OCI-LY7 (cell line): Measurements from ENCODE around the gene CCR7. TPM values are rescaled to one million over a fixed set of nuclear protein-coding genes. Genes with fewer than 3 reads are reported as not detected.
"Not testable (repeated sequence)": the region's sequence is repeated elsewhere in the genome, so short reads cannot be mapped to it uniquely, and the experiment has no call there.

Source experiments
- BruUV-seq: library from RNA; stranded (reverse); fragments of 400-500 nt; replicated peaks from 2 replicates; lab custom pipeline; 2021; lab: Mats Ljungman, UMichigan
- CTCF ChIA-PET: fragments of 300-600 bp; sonication (Branson Sonifier 250); formaldehyde crosslinking; loops from one replicate; lab custom pipeline; 2022; ENCODE audit warnings: antibody characterized with exemption; ENCODE audit not compliant: unreplicated experiment; lab: Charles Lee
- POLR2A ChIA-PET: fragments of 300-600 bp; sonication (Branson Sonifier 250); formaldehyde crosslinking; loops from one replicate; lab custom pipeline; 2022; ENCODE audit warnings: antibody characterized with exemption; lab: Charles Lee
- DNase-seq: peaks from one replicate; pipeline ENCODE4 v3.0.0-alpha.2; 2015; ENCODE audit warnings: low spot score
- H2AFZ ChIP-seq: fragments of 200-600 bp; sonication (generic), shearing (Covaris generic); 2 replicates; pipeline ENCODE4 v1.6.1; 2014; ENCODE audit warnings: mild to moderate bottlenecking, antibody characterized with exemption, low read length, moderate library complexity
- H3K27ac ChIP-seq: fragments of 200-600 bp; sonication (generic); 2 replicates; pipeline ENCODE4 v1.5.1; 2014; ENCODE audit warnings: mixed run types, low read depth, mild to moderate bottlenecking, moderate library complexity, low read length, inconsistent platforms; ENCODE audit not compliant: poor library complexity, severe bottlenecking
- H3K36me3 ChIP-seq: fragments of 200-600 bp; sonication (generic); 2 replicates; pipeline ENCODE4 v1.6.1; 2014; ENCODE audit warnings: mild to moderate bottlenecking, antibody characterized with exemption, low read length, moderate library complexity, mixed read lengths; ENCODE audit not compliant: insufficient read depth
- H3K4me1 ChIP-seq: fragments of 200-600 bp; sonication (generic); 2 replicates; pipeline ENCODE4 v1.5.1; 2014; ENCODE audit warnings: mild to moderate bottlenecking, low read length; ENCODE audit not compliant: insufficient read depth, poor library complexity, severe bottlenecking
- H3K4me2 ChIP-seq: fragments of 200-600 bp; sonication (generic); 2 replicates; pipeline ENCODE4 v1.6.1; 2014; ENCODE audit warnings: mild to moderate bottlenecking, low read length
- H3K4me3 ChIP-seq: fragments of 200-600 bp; sonication (generic); 2 replicates; pipeline ENCODE4 v1.5.1; 2014; ENCODE audit warnings: mild to moderate bottlenecking, low read depth, low read length; ENCODE audit not compliant: poor library complexity, severe bottlenecking
- H3K79me2 ChIP-seq: fragments of 200-600 bp; sonication (generic); 2 replicates; pipeline ENCODE4 v1.6.1; 2016; ENCODE audit warnings: low read depth, mild to moderate bottlenecking, low read length, moderate library complexity, mixed read lengths; ENCODE audit not compliant: insufficient read depth
- H3K9me2 ChIP-seq: fragments of 200-600 bp; sonication (generic); 2 replicates; pipeline ENCODE4 v1.6.1; 2016; ENCODE audit warnings: mild to moderate bottlenecking, low read length, mixed read lengths; ENCODE audit not compliant: insufficient read depth
- H3K9me3 ChIP-seq: fragments of 200-600 bp; sonication (generic); 2 replicates; pipeline ENCODE4 v1.6.1; 2014; ENCODE audit warnings: mild to moderate bottlenecking, mixed run types, low read length, mixed read lengths
- H4K20me1 ChIP-seq: fragments of 200-600 bp; sonication (generic); 2 replicates; pipeline ENCODE4 v1.6.1; 2014; ENCODE audit warnings: mild to moderate bottlenecking, antibody characterized with exemption, low read length, moderate library complexity, mixed read lengths; ENCODE audit not compliant: insufficient read depth
- EZH2phosphoT487 ChIP-seq: fragments of 200-600 bp; sonication (generic); IDR thresholded peaks from 2 replicates; pipeline ENCODE4 v1.6.1; 2018; ENCODE audit warnings: low read depth, borderline replicate concordance, mild to moderate bottlenecking, mixed run types, antibody characterized with exemption, low read length, moderate library complexity, mixed read lengths
- intact Hi-C: fragments of 100-400 bp; cut with micrococcal nuclease; formaldehyde crosslinking; loops from one replicate; pipeline ENCODE4 v1.10.0; 2022; ENCODE audit not compliant: unreplicated experiment
- total RNA-seq, 2 experiments: library from RNA; depleted of rRNA in 1 of 2; stranded (reverse); fragments of >200 nt in 1 of 2; shearing (Covaris generic) in 1 of 2; gene quantifications; 2 replicates each; pipeline ENCODE4 v1.2.3, GENCODE V29; 2014 to 2022
- TF ChIP-seq, protein P1 (sequence below): fragments of 200-600 bp; sonication (generic); conservative IDR thresholded peaks from 2 replicates; pipeline ENCODE4 v1.5.1; 2014; ENCODE audit warnings: mild to moderate bottlenecking, antibody characterized with exemption, low read length, moderate library complexity, mixed read lengths

Gene CCR7
- total RNA-seq, 2 experiments from 2014 or later: 0.48 to 2.3 TPM

GRCh38 chr17:40574292-40574691 lies 9.0 kb upstream of the CCR7 start:
- no TSS peak for BruUV-seq
- TF ChIP-seq, protein P1, sequence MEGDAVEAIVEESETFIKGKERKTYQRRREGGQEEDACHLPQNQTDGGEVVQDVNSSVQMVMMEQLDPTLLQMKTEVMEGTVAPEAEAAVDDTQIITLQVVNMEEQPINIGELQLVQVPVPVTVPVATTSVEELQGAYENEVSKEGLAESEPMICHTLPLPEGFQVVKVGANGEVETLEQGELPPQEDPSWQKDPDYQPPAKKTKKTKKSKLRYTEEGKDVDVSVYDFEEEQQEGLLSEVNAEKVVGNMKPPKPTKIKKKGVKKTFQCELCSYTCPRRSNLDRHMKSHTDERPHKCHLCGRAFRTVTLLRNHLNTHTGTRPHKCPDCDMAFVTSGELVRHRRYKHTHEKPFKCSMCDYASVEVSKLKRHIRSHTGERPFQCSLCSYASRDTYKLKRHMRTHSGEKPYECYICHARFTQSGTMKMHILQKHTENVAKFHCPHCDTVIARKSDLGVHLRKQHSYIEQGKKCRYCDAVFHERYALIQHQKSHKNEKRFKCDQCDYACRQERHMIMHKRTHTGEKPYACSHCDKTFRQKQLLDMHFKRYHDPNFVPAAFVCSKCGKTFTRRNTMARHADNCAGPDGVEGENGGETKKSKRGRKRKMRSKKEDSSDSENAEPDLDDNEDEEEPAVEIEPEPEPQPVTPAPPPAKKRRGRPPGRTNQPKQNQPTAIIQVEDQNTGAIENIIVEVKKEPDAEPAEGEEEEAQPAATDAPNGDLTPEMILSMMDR: no peak
- TF ChIP-seq EZH2phosphoT487: no peak
- no peak overlapping the region for H3K4me3 ChIP-seq
- no peak for DNase-seq
- no peaks in the 10 kb centered on the region for H3K36me3 ChIP-seq
- intact Hi-C loops: no loop called here
- H3K4me2 ChIP-seq: no peak overlapping the region
- H4K20me1 ChIP-seq: no peaks in the 10 kb centered on the region
- no peaks in the 10 kb centered on the region for H3K9me2 ChIP-seq
- H3K27ac ChIP-seq: no peak overlapping the region
- CTCF ChIA-PET: no interaction called here
- H3K79me2 ChIP-seq: no peaks in the 10 kb centered on the region
- no peak overlapping the region for H2AFZ ChIP-seq
- H3K9me3 ChIP-seq: peaks cover 20% of the 10 kb centered on the region
- POLR2A ChIA-PET: no interaction called here
- H3K4me1 ChIP-seq: peaks cover 4% of the 10 kb centered on the region

GRCh38 chr17:40572245-40572993 lies 7.1 kb upstream of the CCR7 start:
- POLR2A ChIA-PET, H2AFZ ChIP-seq, CTCF ChIA-PET, intact Hi-C loops, DNase-seq, H3K27ac ChIP-seq, H3K9me2 ChIP-seq, H3K79me2 ChIP-seq, H3K4me2 ChIP-seq, H3K4me3 ChIP-seq, H3K4me1 ChIP-seq, BruUV-seq, H4K20me1 ChIP-seq, H3K36me3 ChIP-seq: not testable (repeated sequence)
- peaks cover 26% of the 10 kb centered on the region for H3K9me3 ChIP-seq

- no peak for TF ChIP-seq EZH2phosphoT487
- TF ChIP-seq, protein P1: no peak
- H3K9me2 ChIP-seq: no peaks in the 10 kb centered on the region
- no peaks in the 10 kb centered on the region for H3K79me2 ChIP-seq
- H3K4me2 ChIP-seq: no peak overlapping the region
- peaks cover 16% of the 10 kb centered on the region; the same call in 1 of the 2 replicates for H3K9me3 ChIP-seq
- H3K4me3 ChIP-seq: no peak overlapping the region
- no peak overlapping the region for H2AFZ ChIP-seq
- peaks cover 30% of the 10 kb centered on the region for H3K4me1 ChIP-seq
- H3K36me3 ChIP-seq: no peaks in the 10 kb centered on the region
- H4K20me1 ChIP-seq: no peaks in the 10 kb centered on the region
- no peak overlapping the region for H3K27ac ChIP-seq
- intact Hi-C loops: no loop called here
- no TSS peak for BruUV-seq
- CTCF ChIA-PET: interaction anchor here (0.9 kb wide), 1 partner anchor 14 kb away, joined by 3 read pairs; no protein-coding TSS in a partner anchor
- no peak for DNase-seq
- POLR2A ChIA-PET: no interaction called here
Measured at GRCh38 chr17:40568074-40568836, 3.0 kb upstream of the CCR7 start.
